BJ (cell line): ENCODE measurements around the gene MSH2. TPM values are rescaled to one million over a fixed set of nuclear protein-coding genes. Genes with fewer than 3 reads are reported as not detected.
"Not testable (repeated sequence)": the region's sequence is repeated elsewhere in the genome, so short reads cannot be mapped to it uniquely, and the experiment has no call there.

Source experiments
- CTCF ChIA-PET: fragments of 350-600 bp; formaldehyde crosslinking; extraction: SDS; loops from one replicate; lab custom pipeline; 2021; ENCODE audit warnings: antibody characterized with exemption, inconsistent platforms; lab: Yijun Ruan, JAX
- POLR2A ChIA-PET: fragments of 300-600 bp; sonication (Branson Sonifier 250); formaldehyde crosslinking; extraction: SDS; loops from one replicate; lab custom pipeline; 2021; ENCODE audit warnings: antibody characterized with exemption; lab: Charles Lee
- DNase-seq: peaks from one replicate; pipeline ENCODE4 v3.0.0-alpha.2; 2011; ENCODE audit warnings: low read depth
- H3K27me3 ChIP-seq: 2 replicates; pipeline ENCODE4 v1.6.0; 2011; ENCODE audit warnings: low read length; ENCODE audit not compliant: control insufficient read depth, insufficient read depth
- H3K36me3 ChIP-seq: 2 replicates; pipeline ENCODE4 v1.5.1; 2011; ENCODE audit warnings: low read length; ENCODE audit not compliant: control insufficient read depth, insufficient read depth
- H3K4me3 ChIP-seq: 2 replicates; pipeline ENCODE4 v1.5.1; 2011; ENCODE audit warnings: low read depth, mild to moderate bottlenecking, control low read depth, low read length
- CTCF ChIP-seq: IDR thresholded peaks from 2 replicates; pipeline ENCODE4 v1.5.1; 2011; ENCODE audit warnings: low read depth, mild to moderate bottlenecking, control low read depth, inconsistent platforms, low read length, moderate library complexity; ENCODE audit not compliant: insufficient read depth
- polyA plus RNA-seq: library from polyadenylated mRNA; depleted of rRNA; stranded (reverse); fragments of >200 nt; gene quantifications from 2 replicates; pipeline ENCODE4 v1.2.3, GENCODE V29; 2011

MSH2 gene
- polyA plus RNA-seq, 1 experiment, result 4.9 TPM

DNA sequence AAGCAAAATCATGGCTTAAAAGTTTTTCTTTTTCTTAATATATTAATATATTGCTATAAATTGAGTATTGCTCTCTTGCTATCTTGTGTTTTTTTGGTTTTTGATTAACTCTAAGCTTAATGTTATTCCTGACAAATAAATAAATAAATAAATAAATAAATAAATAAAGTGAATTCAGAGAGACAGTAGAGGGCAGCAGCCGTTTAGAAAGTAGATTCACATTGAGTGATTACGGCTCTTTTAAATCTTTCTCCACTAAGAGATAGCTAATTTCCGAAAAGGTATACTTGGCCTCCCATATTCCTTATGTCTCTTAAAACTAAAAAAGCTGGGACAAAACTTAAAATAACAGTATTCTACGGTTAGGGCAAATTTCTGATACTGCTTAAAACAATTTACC is 34.3 kb downstream of the MSH2 start:
- H3K27me3 ChIP-seq, result no peaks in the 10 kb centered on the region

DNA sequence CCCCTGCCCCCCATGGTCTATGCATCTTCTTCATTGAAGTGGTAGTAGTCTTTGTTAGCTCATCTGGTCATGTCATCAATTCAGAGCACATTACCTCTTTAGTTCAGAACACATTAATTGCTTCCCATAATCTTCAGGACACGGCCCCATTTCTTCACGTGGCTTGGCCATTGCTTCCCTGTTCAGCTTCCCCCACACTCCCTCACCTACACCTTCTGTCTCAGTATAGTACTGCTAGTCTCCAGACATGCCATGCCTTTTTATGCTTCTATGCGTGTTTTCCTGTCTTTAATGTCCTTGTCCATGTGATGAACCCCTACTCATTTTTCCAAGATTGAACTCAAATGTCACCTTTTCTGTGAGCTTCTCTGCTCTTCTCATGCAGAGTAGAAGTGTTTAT is 35.1 kb downstream of the MSH2 start:
- POLR2A ChIA-PET, result no interaction called here
- Histone ChIP-seq H3K4me3 (no peak overlapping the region), H3K27me3 (no peaks in the 10 kb centered on the region), H3K36me3 (no peaks in the 10 kb centered on the region)
- DNase-seq, result no peak
- CTCF ChIA-PET, result interaction anchor here (0.9 to 8.3 kb wide), 7 partner anchors 10 to 659 kb away, joined by 3 to 107 read pairs (median 6); no protein-coding TSS in a partner anchor
- TF ChIP-seq CTCF, result no peak

More for the DNA sequence above, 34.3 kb downstream of the MSH2 start:
- ChIA-PET POLR2A (no interaction called here), CTCF (interaction anchor here (0.5 to 8.3 kb wide), 13 partner anchors 9 to 670 kb away, joined by 3 to 107 read pairs (median 4); partner anchors contain the start of gene MSH6)
- peak; percentile 44 for TF ChIP-seq CTCF
- Histone ChIP-seq H3K36me3 (no peaks in the 10 kb centered on the region), H3K4me3 (no peak overlapping the region)
- DNase-seq, result no peak

DNA sequence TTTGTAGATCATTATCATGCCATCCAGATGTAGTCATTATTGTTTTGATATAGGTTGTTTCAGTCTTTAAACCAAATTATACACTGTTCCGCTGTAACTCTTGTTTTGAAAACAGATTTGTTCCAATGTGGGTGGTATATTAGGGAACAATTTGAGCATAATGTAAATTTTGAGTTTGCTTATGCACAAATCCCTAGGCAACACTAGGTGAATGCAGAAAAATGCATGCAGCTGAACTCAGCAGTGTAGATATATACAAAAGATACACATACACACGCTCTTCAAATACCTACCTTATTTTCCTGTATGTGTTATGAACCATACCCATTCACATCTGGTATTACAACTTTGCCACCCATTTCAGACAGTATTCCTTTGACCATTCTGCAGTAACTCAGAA is 35.8 kb downstream of the MSH2 start:
- POLR2A ChIA-PET, result no interaction called here
- Histone ChIP-seq H3K27me3 (no peaks in the 10 kb centered on the region), H3K4me3 (no peak overlapping the region), H3K36me3 (no peaks in the 10 kb centered on the region)
- DNase-seq, result no peak
- CTCF ChIA-PET, result interaction anchor here (1.0 to 8.3 kb wide), 2 partner anchors 329 to 340 kb away, joined by 4 to 107 read pairs; no protein-coding TSS in a partner anchor
- TF ChIP-seq CTCF, result no peak

DNA sequence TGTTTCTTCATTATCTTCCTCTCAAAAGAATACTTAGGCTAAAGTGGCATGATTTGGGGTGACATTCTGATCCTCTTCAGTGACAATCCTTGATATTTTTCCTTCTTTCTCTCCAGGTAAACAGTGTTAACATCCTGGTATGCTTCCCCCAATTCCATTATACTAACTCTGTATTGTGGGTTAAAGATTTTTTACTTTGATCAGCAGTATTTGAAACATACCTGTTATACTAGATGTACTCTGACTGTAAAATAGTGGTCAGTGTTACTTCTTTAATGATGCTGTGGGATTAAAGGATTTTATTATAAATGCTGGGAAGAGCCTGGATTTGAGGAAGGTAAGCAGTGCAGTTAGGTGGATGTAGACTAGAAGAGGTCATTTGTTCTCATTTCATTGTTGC is 48.8 kb downstream of the MSH2 start:
- CTCF ChIA-PET, result interaction anchor here (1.4 kb wide), 1 partner anchor 14 kb away, joined by 6 read pairs; no protein-coding TSS in a partner anchor
- Histone ChIP-seq H3K4me3 (no peak overlapping the region), H3K27me3 (no peaks in the 10 kb centered on the region), H3K36me3 (no peaks in the 10 kb centered on the region)
- no peak for DNase-seq
- POLR2A ChIA-PET, result no interaction called here
- TF ChIP-seq CTCF, result no peak

GRCh38 chr2:47452761-47453160 is 49.8 kb downstream of the MSH2 start:
- Histone ChIP-seq H3K27me3 (no peaks in the 10 kb centered on the region), H3K4me3 (no peak overlapping the region), H3K36me3 (no peaks in the 10 kb centered on the region)
- ChIA-PET POLR2A (no interaction called here), CTCF (no interaction called here)
- DNase-seq, result no peak
- TF ChIP-seq CTCF, result no peak

GRCh38 chr2:47454818-47455217 is 51.9 kb downstream of the MSH2 start:
- DNase-seq, POLR2A ChIA-PET, H3K36me3 ChIP-seq, H3K4me3 ChIP-seq, H3K27me3 ChIP-seq: not testable (repeated sequence)
- CTCF ChIA-PET, result interaction anchor here (1.2 kb wide), 1 partner anchor 313 kb away, joined by 4 read pairs; no protein-coding TSS in a partner anchor
